Stimulated activated naive CD8-positive, alpha-beta T cell treated with anti-CD3 and anti-CD28 coated beads, Interleukin-15, amount 100 ng/mL, for 72 hours (primary cell): ENCODE measurements around the gene DHX34.
"Not testable (repeated sequence)": the region's sequence is repeated elsewhere in the genome, so short reads cannot be mapped to it uniquely, and the experiment has no call there.

Source experiments
- ATAC-seq: fragments of 150-1000 bp; cut with Tn5 transposase; 2 replicates; pipeline ENCODE4 v1.10.0; 2021; ENCODE audit warnings: mild to moderate bottlenecking, moderate library complexity
- DNase-seq, 2 donors: peaks; one replicate each; pipeline ENCODE4 v3.0.0; 2021 to 2022
- H3K27ac Mint-ChIP-seq, 2 donors: one replicate each; pipeline ENCODE4 v1.8.0; 2022; ENCODE audit warnings: mild to moderate bottlenecking in 2 of 2, mixed read lengths in 2 of 2, moderate library complexity in 2 of 2
- H3K27me3 Mint-ChIP-seq: one replicate; pipeline ENCODE4 v1.8.0; 2022; ENCODE audit warnings: mixed read lengths
- H3K4me1 Mint-ChIP-seq: one replicate; pipeline ENCODE4 v1.8.0; 2022; ENCODE audit warnings: mild to moderate bottlenecking, mixed read lengths
- H3K4me3 Mint-ChIP-seq, 2 donors: one replicate each; pipeline ENCODE4 v1.8.0; 2022; ENCODE audit warnings: mild to moderate bottlenecking in 2 of 2, mixed read lengths in 2 of 2, moderate library complexity in 1 of 2
- H3K9me3 Mint-ChIP-seq, 2 donors: one replicate each; pipeline ENCODE4 v1.8.0; 2022; ENCODE audit warnings: mixed read lengths in 2 of 2

The DHX34 gene

DNA sequence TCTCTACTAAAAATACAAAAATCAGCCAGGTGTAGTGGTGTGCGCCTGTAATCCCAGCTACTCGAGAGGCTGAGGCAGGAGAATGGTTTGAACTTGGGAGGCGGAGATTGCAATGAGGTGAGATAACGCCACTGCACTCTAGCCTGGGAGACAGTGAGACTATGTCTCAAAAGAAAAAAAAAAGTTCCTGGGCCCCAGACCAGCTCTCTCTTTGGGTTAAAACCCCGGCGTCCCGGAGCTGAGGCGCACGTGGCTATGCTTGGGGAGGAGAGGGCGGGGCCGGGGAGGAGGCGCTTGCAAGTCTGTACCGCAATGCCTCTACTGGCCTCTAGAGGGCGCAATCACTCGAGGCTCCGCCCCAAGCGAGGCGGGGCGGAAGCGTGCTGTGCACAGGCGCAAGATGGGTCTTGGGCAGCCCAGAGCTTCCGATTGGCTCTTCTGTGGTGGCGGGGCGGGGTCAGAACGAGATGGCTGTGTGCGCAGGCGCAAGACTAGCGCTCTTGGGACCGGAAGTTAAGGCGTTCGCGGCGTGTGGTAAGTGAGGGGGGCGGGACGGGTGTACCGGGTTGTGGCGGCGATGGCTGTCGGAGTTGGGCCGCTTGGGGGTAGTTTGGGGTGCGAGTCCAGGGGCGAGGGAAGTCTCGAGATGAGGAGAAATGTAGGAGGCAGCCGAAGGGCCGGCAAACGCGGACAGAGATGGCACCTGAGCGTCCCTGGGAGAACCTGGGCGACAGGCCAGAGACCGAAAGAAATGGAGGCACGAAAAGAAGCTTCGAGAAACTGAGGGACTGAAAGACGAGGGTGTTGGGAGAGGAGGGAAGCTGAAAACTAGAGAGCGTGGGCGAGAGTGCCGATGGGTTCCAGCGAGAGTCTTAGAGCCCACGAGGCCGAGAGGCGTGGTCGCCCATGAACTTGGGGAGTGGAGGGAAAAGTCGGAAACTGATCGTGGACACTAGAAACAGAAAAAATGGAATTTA is at the start of gene DHX34:
TSS of gene DHX34 (plus strand) at position 497 of the 977 bp plus-strand sequence. CDS start 3,716 bp downstream, outside the sequence.
- no peaks in the 10 kb centered on the region for H3K27me3 Mint-ChIP-seq
- no peaks in the 10 kb centered on the region for H3K9me3 Mint-ChIP-seq
- H3K4me3 Mint-ChIP-seq = peak within 1 kb of the TSS; percentile 90 to 95
- DNase-seq (peak; percentile 99 to 100), ATAC-seq (peak; percentile 99)
- peaks cover 52% of the 10 kb centered on the region for H3K4me1 Mint-ChIP-seq
- peak within 1 kb of the TSS; percentile 95 to 97 for H3K27ac Mint-ChIP-seq

GRCh38 chr19:47300867-47301266 is 48.2 kb upstream of the DHX34 start:
- H3K27me3 Mint-ChIP-seq, H3K9me3 Mint-ChIP-seq, H3K4me3 Mint-ChIP-seq, ATAC-seq, DNase-seq: not testable (repeated sequence)
- H3K4me1 Mint-ChIP-seq = peaks cover 26% of the 10 kb centered on the region
- peak overlapping the region in 1 of 2 donors; percentile 65 for H3K27ac Mint-ChIP-seq

DNA sequence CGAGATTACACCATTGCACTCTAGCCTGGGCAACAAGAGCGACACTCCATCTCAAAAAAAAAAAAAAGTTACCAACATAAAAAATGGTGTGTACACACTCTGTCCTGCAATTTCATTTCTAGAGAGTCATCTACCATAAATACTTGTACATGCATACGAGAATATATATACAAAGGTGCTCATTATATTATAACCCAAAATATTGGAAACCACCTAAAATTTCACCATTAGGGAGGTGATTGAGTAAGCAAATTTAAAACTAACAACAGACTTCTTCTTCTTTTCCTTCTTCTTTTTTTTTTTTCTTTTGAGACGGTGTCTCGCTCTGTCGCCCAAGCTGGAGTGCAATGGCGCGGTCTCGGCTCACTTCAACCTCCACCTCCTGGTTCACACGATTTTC is 46.9 kb upstream of the DHX34 start:
- Mint-ChIP-seq H3K9me3 (no peaks in the 10 kb centered on the region), H3K27me3 (peaks cover 21% of the 10 kb centered on the region), H3K4me3 (no peak overlapping the region), H3K4me1 (peaks cover 18% of the 10 kb centered on the region), H3K27ac (no peak overlapping the region)
- ATAC-seq = no peak
- DNase-seq = no peak

GRCh38 chr19:47303966-47304365 is 45.1 kb upstream of the DHX34 start:
- Mint-ChIP-seq H3K4me1 (peaks cover 18% of the 10 kb centered on the region), H3K27me3 (peaks cover 26% of the 10 kb centered on the region), H3K27ac (no peak overlapping the region), H3K4me3 (no peak overlapping the region), H3K9me3 (no peaks in the 10 kb centered on the region)
- no peak for DNase-seq
- ATAC-seq = no peak

- ATAC-seq (no peak), DNase-seq (peak; percentile 13 to 29)
- Mint-ChIP-seq H3K27ac (peak overlapping the region in 1 of 2 donors; percentile 48), H3K4me1 (peaks cover 11% of the 10 kb centered on the region), H3K9me3 (no peaks in the 10 kb centered on the region), H3K27me3 (peaks cover 39% of the 10 kb centered on the region), H3K4me3 (no peak overlapping the region)
Observed at GRCh38 chr19:47305309-47305751, 43.8 kb upstream of the DHX34 start.

- H3K27me3 Mint-ChIP-seq = peaks cover 49% of the 10 kb centered on the region
- ATAC-seq (no peak), DNase-seq (no peak)
- H3K4me1 Mint-ChIP-seq = peaks cover 5% of the 10 kb centered on the region
- no peaks in the 10 kb centered on the region for H3K9me3 Mint-ChIP-seq
- H3K4me3 Mint-ChIP-seq = no peak overlapping the region
- H3K27ac Mint-ChIP-seq = no peak overlapping the region
Observed at GRCh38 chr19:47306303-47306702, 42.8 kb upstream of the DHX34 start.

GRCh38 chr19:47309038-47309437 is 40.1 kb upstream of the DHX34 start:
- no peak for DNase-seq
- H3K27ac Mint-ChIP-seq = peak overlapping the region in 1 of 2 donors; percentile 59
- H3K27me3 Mint-ChIP-seq = peaks cover 52% of the 10 kb centered on the region

GRCh38 chr19:47309608-47310007 is 39.5 kb upstream of the DHX34 start, which contains the start of gene C5AR1:
C5AR1 (plus strand) TSS chr19:47309861; CDS start chr19:47309896, 35 bp downstream.
- no peak for ATAC-seq
- H3K27ac Mint-ChIP-seq = peak within 1 kb of the TSS in 1 of 2 donors; percentile 97
- H3K27me3 Mint-ChIP-seq = peaks cover 52% of the 10 kb centered on the region
- H3K4me1 Mint-ChIP-seq = peaks cover 5% of the 10 kb centered on the region
- DNase-seq = no peak
- H3K9me3 Mint-ChIP-seq = no peaks in the 10 kb centered on the region
- no peak within 1 kb of the TSS for H3K4me3 Mint-ChIP-seq

More at GRCh38 chr19:47309038-47309437, 40.1 kb upstream of the DHX34 start:
- no peak overlapping the region for H3K4me3 Mint-ChIP-seq
- H3K9me3 Mint-ChIP-seq = no peaks in the 10 kb centered on the region
- H3K4me1 Mint-ChIP-seq = peaks cover 5% of the 10 kb centered on the region
- ATAC-seq = no peak

DNA sequence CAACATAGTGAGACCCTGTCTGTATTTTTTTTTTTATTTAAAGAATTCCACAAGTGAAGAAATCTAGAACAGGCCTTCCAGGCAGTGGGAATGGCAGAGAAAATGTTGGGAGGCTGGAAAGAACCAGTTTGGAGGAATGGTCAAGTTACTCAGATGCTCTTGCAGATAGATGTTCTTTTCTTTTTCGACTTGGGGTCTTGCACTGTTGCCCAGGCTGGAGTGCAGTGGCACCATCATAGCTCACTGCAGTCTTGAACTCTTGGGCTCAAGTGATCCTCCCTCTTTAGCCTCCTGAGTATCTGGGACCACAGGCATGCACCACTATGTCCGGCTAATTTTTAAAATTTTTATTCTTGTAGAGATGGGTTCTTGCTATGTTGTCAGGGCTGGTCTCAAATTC is 38.8 kb upstream of the DHX34 start:
- no peaks in the 10 kb centered on the region for H3K9me3 Mint-ChIP-seq
- ATAC-seq (no peak), DNase-seq (no peak)
- H3K27ac Mint-ChIP-seq = no peak overlapping the region
- no peak overlapping the region for H3K4me3 Mint-ChIP-seq
- peaks cover 52% of the 10 kb centered on the region for H3K27me3 Mint-ChIP-seq
- peaks cover 3% of the 10 kb centered on the region for H3K4me1 Mint-ChIP-seq

- DNase-seq = no peak
- H3K27me3 Mint-ChIP-seq = peaks cover 53% of the 10 kb centered on the region
- no peak overlapping the region for H3K4me3 Mint-ChIP-seq
Observed at GRCh38 chr19:47310819-47311218, 38.3 kb upstream of the DHX34 start.

GRCh38 chr19:47312366-47313006 is 36.6 kb upstream of the DHX34 start:
- Mint-ChIP-seq H3K27ac (no peak overlapping the region), H3K4me3 (no peak overlapping the region), H3K27me3 (peaks cover 49% of the 10 kb centered on the region), H3K9me3 (no peaks in the 10 kb centered on the region), H3K4me1 (no peaks in the 10 kb centered on the region)
- ATAC-seq (no peak), DNase-seq (no peak)

More at GRCh38 chr19:47310819-47311218, 38.3 kb upstream of the DHX34 start:
- ATAC-seq = no peak
- H3K27ac Mint-ChIP-seq = no peak overlapping the region
- H3K9me3 Mint-ChIP-seq = no peaks in the 10 kb centered on the region
- H3K4me1 Mint-ChIP-seq = no peaks in the 10 kb centered on the region

- Mint-ChIP-seq H3K4me1 (no peaks in the 10 kb centered on the region), H3K4me3 (no peak overlapping the region), H3K27me3 (peaks cover 47% of the 10 kb centered on the region), H3K9me3 (no peaks in the 10 kb centered on the region), H3K27ac (no peak overlapping the region)
- ATAC-seq (no peak), DNase-seq (no peak)
Observed at GRCh38 chr19:47313754-47314295, 35.3 kb upstream of the DHX34 start.

- H3K4me3 Mint-ChIP-seq = no peak overlapping the region
- ATAC-seq = peak; percentile 67
- H3K4me1 Mint-ChIP-seq = no peaks in the 10 kb centered on the region
- no peaks in the 10 kb centered on the region for H3K9me3 Mint-ChIP-seq
- peaks cover 41% of the 10 kb centered on the region for H3K27me3 Mint-ChIP-seq
- H3K27ac Mint-ChIP-seq = peak overlapping the region in 1 of 2 donors; percentile 65
- DNase-seq = peak in 1 of 2 donors; percentile 16
Observed at GRCh38 chr19:47315125-47315821, 33.8 kb upstream of the DHX34 start.

DNA sequence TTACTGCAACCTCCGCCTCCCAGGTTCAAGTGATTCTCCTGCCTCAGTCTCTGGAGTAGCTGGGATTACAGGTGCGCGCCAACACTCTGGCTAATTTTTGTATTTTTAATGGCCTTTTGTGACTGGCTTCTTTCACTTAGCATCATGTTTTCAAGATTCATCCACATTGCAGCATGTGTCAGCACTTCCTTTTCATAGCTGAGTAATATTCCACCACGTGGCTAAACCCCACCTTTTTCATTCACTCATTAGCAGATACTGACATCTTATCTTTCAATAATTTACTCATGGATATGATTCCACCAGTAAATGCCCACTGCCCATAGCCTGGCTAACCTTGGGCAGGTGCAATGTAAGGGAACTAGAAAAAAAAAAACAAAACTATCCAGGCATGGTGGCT is 32.6 kb upstream of the DHX34 start:
- no peak overlapping the region for H3K27ac Mint-ChIP-seq
- no peaks in the 10 kb centered on the region for H3K4me1 Mint-ChIP-seq
- peaks cover 35% of the 10 kb centered on the region for H3K27me3 Mint-ChIP-seq
- no peaks in the 10 kb centered on the region for H3K9me3 Mint-ChIP-seq
- ATAC-seq (no peak), DNase-seq (no peak)
- no peak overlapping the region for H3K4me3 Mint-ChIP-seq
